Upper lobe of left lung (tissue), 6 donors: ENCODE measurements around the gene YIPF6. TPM values are rescaled to one million over a fixed set of nuclear protein-coding genes. Genes with fewer than 3 reads are reported as not detected.
"Not testable (repeated sequence)": the region's sequence is repeated elsewhere in the genome, so short reads cannot be mapped to it uniquely, and the experiment has no call there.

Experiments
- ATAC-seq, 2 donors: fragments of 200-7000 bp; cut with Tn5 transposase; one replicate each; pipeline ENCODE4 v1.9.1; 2022; ENCODE audit warnings: mild to moderate bottlenecking in 2 of 2, moderate library complexity in 2 of 2; ENCODE audit not compliant: low FRiP score in 2 of 2
- DNase-seq, 2 donors: peaks; one replicate each; pipeline ENCODE4 v3.0.0-alpha.2; 2019 to 2020
- H3K27ac ChIP-seq, 4 donors: fragments of 200-600 bp; sonication (generic); one replicate each; pipeline ENCODE4 v1.5.1; 2016 to 2019
- H3K27me3 ChIP-seq, 4 donors: fragments of 200-600 bp; sonication (generic); one replicate each; pipeline ENCODE4 v1.5.1; 2017 to 2019
- H3K36me3 ChIP-seq, 4 donors: fragments of 200-600 bp; sonication (generic); one replicate each; pipeline ENCODE4 v1.5.1; 2016 to 2019
- H3K4me1 ChIP-seq, 4 donors: fragments of 200-600 bp; sonication (generic); one replicate each; pipeline ENCODE4 v1.5.1; 2018 to 2019
- H3K4me3 ChIP-seq, 4 donors: fragments of 200-600 bp; sonication (generic); one replicate each; pipeline ENCODE4 v1.5.1; 2017 to 2019; ENCODE audit warnings: mild to moderate bottlenecking in 2 of 4, moderate library complexity in 1 of 4
- H3K9me3 ChIP-seq, 4 donors: fragments of 200-600 bp; sonication (generic); one replicate each; pipeline ENCODE4 v1.5.1; 2018 to 2019
- EP300 ChIP-seq, 4 donors: sonication (generic); formaldehyde crosslinking; IDR thresholded peaks; one replicate each; pipeline ENCODE4 v1.5.1; 2017; ENCODE audit warnings: antibody characterized with exemption in 4 of 4, control low read depth in 2 of 4
- POLR2A ChIP-seq, 4 donors: fragments of 450-650 bp; IDR thresholded peaks; one replicate each; pipeline ENCODE4 v1.5.1; 2016 to 2017; ENCODE audit warnings: antibody characterized with exemption in 4 of 4, mild to moderate bottlenecking in 2 of 4
- POLR2AphosphoS5 ChIP-seq, 2 donors: sonication (generic); formaldehyde crosslinking; IDR thresholded peaks; one replicate each; pipeline ENCODE4 v1.5.1; 2017; ENCODE audit warnings: antibody characterized with exemption in 2 of 2
- WGBS, 2 donors: methylation state at CpG; one replicate each; pipeline ENCODE4 v1.1.5; 2017 to 2018; 5-methylcytosine and 5-hydroxymethylcytosine counted together
- total RNA-seq, 6 donors: library from RNA; depleted of rRNA in 4 of 6; stranded (reverse); fragments of >200 nt in 4 of 6; gene quantifications; one replicate each; pipeline versions ENCODE4 v1.1.0 to v1.2.1, GENCODE V29; 2016 to 2021
- TF ChIP-seq, protein P1 (sequence below), 6 experiments: fragments of 450-650 bp in 4 of 6; fragments of 200-600 bp in 2 of 6; sonication (generic) in 2 of 6; IDR thresholded peaks; one replicate each; pipeline ENCODE4 v1.5.1; 2016 to 2019; ENCODE audit warnings: antibody characterized with exemption in 6 of 6
- donor health status: DM: no; HTN: no; CAD: no; lungs with moderate emphysema.
- donor health status: DM: no; HTN: yes; CAD: no; lungs with severe emphysema.

YIPF6 gene
- total RNA-seq, 6 donors from 2014 or later, result 15.7 to 43.0 (median 32.6) TPM

DNA sequence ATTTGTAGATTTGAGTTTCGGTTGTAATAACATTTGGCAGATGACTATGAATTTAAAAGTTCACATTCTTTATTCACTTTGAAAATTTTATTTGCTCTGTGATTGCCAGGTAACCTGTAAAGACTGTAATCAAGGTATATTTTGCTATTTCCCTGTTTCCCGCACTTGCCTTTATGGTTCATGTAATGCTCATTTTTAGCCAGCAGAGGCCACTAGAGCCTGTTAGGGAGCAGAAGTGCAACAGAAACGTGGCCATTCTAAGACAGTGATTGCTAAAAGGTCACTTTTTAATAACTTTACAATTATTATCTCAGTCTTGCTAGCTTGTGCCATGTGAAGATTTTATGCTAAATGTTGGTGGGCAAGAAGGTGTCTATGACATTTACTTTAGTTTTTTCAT is 12.4 kb downstream of the YIPF6 start:
- no peak for DNase-seq
- TF ChIP-seq EP300 (IDR thresholded peaks at IDR 0.05) (no peak), POLR2A (IDR thresholded peaks at IDR 0.05) (no peak), POLR2AphosphoS5 (IDR thresholded peaks at IDR 0.05) (no peak)
- TF ChIP-seq, protein P1, sequence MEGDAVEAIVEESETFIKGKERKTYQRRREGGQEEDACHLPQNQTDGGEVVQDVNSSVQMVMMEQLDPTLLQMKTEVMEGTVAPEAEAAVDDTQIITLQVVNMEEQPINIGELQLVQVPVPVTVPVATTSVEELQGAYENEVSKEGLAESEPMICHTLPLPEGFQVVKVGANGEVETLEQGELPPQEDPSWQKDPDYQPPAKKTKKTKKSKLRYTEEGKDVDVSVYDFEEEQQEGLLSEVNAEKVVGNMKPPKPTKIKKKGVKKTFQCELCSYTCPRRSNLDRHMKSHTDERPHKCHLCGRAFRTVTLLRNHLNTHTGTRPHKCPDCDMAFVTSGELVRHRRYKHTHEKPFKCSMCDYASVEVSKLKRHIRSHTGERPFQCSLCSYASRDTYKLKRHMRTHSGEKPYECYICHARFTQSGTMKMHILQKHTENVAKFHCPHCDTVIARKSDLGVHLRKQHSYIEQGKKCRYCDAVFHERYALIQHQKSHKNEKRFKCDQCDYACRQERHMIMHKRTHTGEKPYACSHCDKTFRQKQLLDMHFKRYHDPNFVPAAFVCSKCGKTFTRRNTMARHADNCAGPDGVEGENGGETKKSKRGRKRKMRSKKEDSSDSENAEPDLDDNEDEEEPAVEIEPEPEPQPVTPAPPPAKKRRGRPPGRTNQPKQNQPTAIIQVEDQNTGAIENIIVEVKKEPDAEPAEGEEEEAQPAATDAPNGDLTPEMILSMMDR (IDR thresholded peaks at IDR 0.05), result peak; percentile 54 to 81 (median 70)
- Histone ChIP-seq H3K9me3 (no peaks in the 10 kb centered on the region), H3K36me3 (peaks cover 0 to 36% (median 3%) of the 10 kb centered on the region in 4 donors), H3K4me3 (no peak overlapping the region), H3K27me3 (no peaks in the 10 kb centered on the region), H3K4me1 (peaks cover 0 to 4% (median 0%) of the 10 kb centered on the region in 4 donors), H3K27ac (no peak overlapping the region)
- peak in 1 of 2 donors; percentile 50 for ATAC-seq
- WGBS, 2 donors, result 26 to 50% methylated on average over 3 of the region's 3 CpGs

DNA sequence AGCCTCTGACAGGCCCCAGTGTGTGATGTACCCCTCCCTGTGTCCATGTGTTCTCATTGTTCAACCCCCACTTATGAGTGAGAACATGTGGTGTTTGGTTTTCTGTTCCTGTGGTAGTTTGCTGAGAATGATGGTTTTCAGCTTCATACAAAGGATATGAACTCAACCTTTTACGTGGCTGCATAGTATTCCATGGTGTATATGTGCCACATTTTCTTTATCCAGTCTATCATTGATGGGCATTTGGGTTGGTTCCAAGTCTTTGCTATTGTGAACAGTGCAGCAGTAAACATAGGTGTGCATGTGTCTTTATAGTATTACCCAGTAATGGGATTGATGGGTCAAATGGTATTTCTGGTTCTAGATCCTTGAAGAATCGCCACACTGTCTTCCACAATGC is 25.8 kb downstream of the YIPF6 start:
- not testable (repeated sequence) for H3K27me3 ChIP-seq, H3K27ac ChIP-seq, H3K4me1 ChIP-seq, ATAC-seq, H3K9me3 ChIP-seq, DNase-seq, H3K4me3 ChIP-seq
- H3K36me3 ChIP-seq, result peaks cover 0 to 58% (median 17%) of the 10 kb centered on the region in 4 donors
- WGBS, 2 donors, result 78 to 94% methylated on average over 2 of the region's 2 CpGs

DNA sequence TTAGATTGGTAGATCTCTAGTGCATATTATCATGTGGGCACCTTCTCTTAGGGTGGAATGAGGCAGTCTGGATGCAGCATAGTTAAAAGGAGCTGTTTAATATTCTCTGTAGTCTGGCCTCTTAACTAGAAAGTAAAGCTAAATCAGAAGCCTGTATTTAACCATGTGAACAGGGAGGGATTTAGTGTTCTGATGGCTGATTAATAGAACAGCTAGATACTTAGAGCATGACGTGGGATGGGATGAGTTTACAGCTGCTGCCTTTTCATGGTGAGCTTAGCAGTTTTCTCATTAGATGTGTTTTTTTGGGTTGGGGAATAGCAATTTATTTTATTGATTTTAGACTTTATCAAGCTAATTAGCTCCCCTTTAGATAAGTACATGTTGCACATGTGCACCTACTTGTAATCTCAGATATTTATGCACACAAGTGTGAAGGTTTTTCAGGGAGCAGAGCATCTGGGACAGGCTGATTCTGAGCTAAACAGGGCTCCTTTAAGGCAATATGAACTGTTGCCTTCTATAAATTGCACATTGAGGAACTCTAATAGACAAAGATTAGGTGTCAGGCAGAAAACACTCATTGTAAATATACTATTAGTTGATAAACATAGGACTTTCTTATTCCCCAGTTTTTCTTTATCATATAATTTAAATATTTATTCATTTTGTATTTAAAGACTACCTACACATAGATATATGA is 34.1 kb downstream of the YIPF6 start:
- no peaks in the 10 kb centered on the region for H3K9me3 ChIP-seq
- ATAC-seq (no peak), DNase-seq (no peak)
- peaks cover 0 to 26% (median 2%) of the 10 kb centered on the region in 4 donors for H3K36me3 ChIP-seq
- 69 to 100% methylated on average over 1 of the region's 1 CpG for WGBS, 2 donors
- no peak overlapping the region for H3K27ac ChIP-seq
- no peak for TF ChIP-seq EP300 (IDR thresholded peaks at IDR 0.05)
- TF ChIP-seq, protein P1 (IDR thresholded peaks at IDR 0.05), result no peak
- TF ChIP-seq POLR2A (IDR thresholded peaks at IDR 0.05), result no peak
- no peak for TF ChIP-seq POLR2AphosphoS5 (IDR thresholded peaks at IDR 0.05)
- H3K27me3 ChIP-seq, result no peaks in the 10 kb centered on the region
- no peak overlapping the region for H3K4me3 ChIP-seq
- no peaks in the 10 kb centered on the region for H3K4me1 ChIP-seq

DNA sequence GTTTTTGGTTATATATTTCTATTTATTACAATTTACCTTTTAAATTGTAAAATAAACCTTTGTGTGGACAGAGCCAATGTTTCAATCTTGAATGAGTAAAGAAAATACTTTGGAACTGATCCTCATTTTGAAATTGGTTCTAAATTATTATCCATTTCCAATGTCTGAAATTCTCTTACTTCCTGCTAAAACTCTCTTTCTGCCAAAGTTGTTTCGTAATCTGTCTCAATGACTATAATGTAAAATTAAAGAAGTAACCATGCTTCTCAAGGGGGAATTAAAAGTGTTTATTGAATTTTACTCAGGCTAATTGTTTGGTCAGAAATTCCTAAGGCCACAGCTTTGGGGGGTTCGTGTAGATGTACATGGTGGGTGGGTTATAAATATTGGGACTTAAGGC is 34.8 kb downstream of the YIPF6 start:
- Histone ChIP-seq H3K27ac (no peak overlapping the region), H3K36me3 (peaks cover 0 to 26% (median 2%) of the 10 kb centered on the region in 4 donors), H3K4me3 (no peak overlapping the region), H3K4me1 (no peaks in the 10 kb centered on the region), H3K27me3 (no peaks in the 10 kb centered on the region), H3K9me3 (no peaks in the 10 kb centered on the region)
- TF ChIP-seq EP300 (IDR thresholded peaks at IDR 0.05) (no peak), POLR2A (IDR thresholded peaks at IDR 0.05) (no peak), POLR2AphosphoS5 (IDR thresholded peaks at IDR 0.05) (no peak)
- TF ChIP-seq, protein P1 (IDR thresholded peaks at IDR 0.05), result no peak
- 56 to 83% methylated on average over 2 of the region's 2 CpGs for WGBS, 2 donors
- ATAC-seq, result no peak
- no peak for DNase-seq

DNA sequence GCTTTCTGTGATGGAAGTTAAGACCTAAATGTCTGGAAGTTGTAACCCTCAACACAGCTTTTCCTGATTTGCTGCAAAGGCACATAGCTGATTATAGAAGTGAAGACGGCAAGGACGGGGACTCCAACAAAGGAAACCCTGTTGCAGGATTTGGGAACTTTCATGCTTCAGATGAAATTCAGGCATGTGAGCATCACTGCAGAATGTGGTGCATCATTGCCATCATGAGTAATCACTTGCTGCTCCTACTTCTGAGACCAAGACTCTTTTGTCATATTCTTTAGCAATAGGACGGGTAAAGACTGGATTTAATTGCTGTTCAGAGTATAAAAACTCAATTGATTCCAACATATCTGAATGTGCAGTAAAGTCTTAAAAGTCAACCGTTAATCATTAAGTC is 35.8 kb downstream of the YIPF6 start:
- WGBS, 2 donors, result 81 to 95% methylated on average over 4 of the region's 4 CpGs
- Histone ChIP-seq H3K27ac (no peak overlapping the region), H3K4me3 (no peak overlapping the region), H3K4me1 (no peaks in the 10 kb centered on the region), H3K27me3 (no peaks in the 10 kb centered on the region), H3K9me3 (no peaks in the 10 kb centered on the region), H3K36me3 (peaks cover 0 to 25% (median under 1%) of the 10 kb centered on the region in 4 donors)
- DNase-seq, result no peak
- ATAC-seq, result no peak
- TF ChIP-seq POLR2AphosphoS5 (IDR thresholded peaks at IDR 0.05) (no peak), POLR2A (IDR thresholded peaks at IDR 0.05) (no peak), EP300 (IDR thresholded peaks at IDR 0.05) (no peak)
- TF ChIP-seq, protein P1 (IDR thresholded peaks at IDR 0.05), result no peak
